NCI-H1930 (cell line): Measurements from ENCODE around the gene HIPK3.
"Not testable (repeated sequence)": the region's sequence is repeated elsewhere in the genome, so short reads cannot be mapped to it uniquely, and the experiment has no call there.

Experiments
- DNase-seq, 2 experiments: peaks; one replicate each; lab custom pipeline; 2025; lab: John Stamatoyannopoulos, UW

The HIPK3 gene

DNA sequence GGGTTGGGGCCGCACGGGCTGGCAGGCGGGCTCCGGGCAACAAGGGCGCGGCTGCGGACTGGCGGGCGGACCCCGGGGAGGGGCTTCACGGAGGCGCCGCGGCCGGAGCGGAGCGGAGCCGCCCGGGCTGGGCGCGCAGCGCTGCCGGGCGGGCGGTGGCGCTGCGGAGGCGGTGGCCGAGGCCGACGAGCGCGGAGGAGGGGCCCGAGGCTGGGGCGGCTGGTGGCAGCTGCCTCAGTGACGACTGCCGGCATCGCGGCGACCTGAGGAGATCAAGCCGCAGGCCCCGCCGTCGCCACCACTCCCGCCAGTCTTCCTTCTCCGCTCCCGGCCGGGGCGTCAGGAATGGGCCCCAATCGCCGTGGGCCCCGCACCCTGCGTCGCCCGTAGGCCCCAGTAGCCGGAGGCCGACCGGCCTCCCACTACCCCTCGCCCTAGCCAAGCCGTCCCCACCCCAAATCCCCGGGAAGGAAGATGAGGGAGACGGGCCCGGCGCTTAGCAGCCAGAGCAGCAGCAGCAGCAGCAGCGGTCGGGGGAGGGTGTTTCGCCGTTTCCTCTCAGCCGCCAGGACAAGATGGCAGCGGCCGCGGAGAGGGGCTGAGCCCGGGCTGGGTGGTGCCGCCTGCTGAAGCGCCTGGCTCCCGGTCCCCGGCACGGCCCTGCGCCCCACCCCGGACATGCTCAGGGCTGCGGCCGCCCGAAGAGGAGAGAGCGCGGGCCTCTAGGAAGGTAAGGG is at the start of gene HIPK3:
HIPK3 (plus strand) TSS at position 222 of the 737 bp plus-strand sequence.
- DNase-seq: peak; percentile 51 to 89

- DNase-seq: no peak
Observed at GRCh38 chr11:33207408-33207985, 49.7 kb upstream of the HIPK3 start.

DNA sequence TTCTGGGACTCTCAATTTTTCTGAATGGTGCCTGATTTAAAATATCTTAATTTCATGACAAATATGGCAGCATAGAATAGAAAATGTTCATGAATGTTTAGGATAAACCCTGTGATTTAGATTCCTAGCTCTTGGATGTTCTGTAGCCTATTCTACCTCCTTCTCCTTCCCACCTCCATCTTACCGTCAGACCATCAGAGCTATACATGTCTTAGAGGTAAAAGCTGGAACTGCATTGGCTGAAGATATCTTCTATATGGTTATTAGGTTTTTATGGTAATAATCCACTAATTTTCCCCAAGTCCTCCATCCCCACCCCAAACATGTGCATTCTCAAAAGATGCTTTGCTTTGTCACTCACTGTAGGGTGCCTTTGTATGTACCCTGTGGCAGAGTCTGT is 49.0 kb upstream of the HIPK3 start:
- no peak for DNase-seq

DNA sequence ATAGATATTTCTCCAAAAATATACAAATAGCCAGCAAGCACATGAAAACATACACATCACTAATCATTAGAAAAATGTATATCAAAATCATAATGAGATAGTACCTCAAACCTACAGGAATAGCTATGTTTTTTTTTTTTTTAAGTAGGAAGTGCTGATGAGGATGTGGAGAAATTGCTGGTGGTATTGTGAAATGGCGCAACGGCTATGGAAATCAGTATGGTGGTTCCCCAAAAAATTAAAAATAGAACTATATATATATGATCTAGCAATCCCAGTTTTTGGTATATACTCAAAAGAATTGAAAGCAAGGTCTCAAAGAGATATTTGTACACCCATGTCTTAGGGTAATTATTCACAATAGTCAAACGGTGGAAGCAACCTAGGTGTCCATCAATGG is 46.0 kb upstream of the HIPK3 start:
- no peak for DNase-seq

GRCh38 chr11:33211580-33211979 is 45.6 kb upstream of the HIPK3 start:
- DNase-seq: no peak

DNA sequence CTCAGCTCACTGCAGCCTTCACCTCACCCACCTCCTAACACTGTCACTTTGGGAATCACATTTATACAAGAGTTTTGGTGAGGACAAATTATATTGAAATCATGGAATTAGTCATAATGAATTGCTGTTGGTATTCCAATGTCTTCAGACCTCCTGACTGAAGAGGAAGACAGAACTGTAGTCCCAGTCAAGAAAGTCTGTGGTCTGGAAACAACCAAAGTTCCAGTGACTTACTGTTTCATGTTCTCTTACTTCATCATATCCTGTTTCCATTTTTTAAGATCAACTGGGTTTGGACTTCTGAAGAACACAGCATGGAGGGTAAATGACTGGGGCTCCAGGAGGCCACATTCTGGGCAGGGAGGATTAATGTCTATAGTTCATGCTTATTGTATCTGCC is 43.0 kb upstream of the HIPK3 start:
- no peak for DNase-seq

DNA sequence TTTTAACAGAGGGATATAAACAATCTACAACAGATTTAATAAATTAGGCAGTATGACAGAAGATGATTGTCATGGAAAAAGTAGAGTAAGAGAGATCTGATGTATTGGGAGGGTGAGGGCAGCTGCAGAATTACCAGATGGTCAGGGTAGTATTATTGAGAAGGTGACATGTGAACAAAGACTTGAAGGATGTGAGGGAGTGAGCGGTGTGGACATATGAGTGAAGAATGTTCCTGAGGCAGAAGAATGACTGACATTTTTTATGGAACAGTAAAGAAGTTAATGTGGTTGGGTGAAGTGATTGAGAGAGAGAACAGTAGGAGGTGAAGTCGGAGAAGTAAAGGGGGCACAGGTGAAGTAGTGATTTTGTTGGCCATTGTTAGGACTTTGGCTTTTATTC is 42.4 kb upstream of the HIPK3 start:
- DNase-seq: no peak

- DNase-seq: not testable (repeated sequence)
Observed at GRCh38 chr11:33216676-33217075, 40.5 kb upstream of the HIPK3 start.

DNA sequence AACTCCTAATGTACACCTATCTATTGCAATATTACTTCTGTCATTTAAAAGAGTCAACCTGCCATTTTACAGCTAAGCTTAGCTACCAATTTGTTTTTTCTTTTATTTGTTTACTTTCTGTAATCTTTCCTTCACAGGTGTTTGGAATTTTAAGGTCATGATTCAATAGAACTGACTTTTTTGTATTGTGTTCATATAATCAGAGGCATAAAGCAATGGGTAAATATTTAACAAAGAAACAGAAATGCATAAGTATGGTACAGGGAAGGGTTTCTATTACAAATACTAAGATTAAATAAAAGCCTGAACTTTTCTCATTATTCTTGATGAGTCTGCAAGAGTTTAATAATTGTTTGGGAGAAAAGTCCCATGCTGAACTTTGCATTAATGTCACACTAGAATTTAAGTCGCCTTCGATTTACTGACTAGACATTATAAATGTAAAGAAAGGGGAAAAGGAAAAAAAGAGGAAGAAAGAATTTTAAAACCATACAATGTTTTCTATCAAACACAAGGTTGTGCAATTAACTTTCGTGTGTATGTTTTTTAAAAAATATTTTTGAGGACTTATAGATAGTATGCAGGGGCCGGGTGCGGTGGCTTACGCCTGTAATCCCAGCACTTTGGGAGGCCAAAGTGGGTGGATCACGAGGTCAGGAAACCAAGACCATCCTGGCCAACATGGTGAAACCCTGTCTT is 35.0 kb upstream of the HIPK3 start:
- no peak for DNase-seq

DNA sequence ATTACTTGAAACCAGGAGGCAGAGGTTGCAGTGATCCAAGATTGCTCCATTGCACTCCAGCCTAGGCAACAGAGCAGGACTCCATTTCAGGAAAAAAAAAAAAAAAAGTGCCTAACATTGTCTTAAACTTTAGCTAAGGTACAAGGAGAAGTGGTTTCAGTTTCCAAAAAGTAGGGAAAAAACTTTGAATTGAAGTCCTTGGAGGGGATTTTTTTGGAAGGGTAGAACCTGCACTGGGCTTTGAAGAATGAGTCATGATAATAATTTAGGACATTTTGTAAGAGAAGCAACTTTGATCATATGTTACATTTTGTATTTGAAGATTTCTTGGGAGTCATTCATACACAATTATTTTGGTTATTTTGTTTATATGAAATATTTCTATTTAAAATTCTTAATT is 31.8 kb upstream of the HIPK3 start:
- DNase-seq: no peak

DNA sequence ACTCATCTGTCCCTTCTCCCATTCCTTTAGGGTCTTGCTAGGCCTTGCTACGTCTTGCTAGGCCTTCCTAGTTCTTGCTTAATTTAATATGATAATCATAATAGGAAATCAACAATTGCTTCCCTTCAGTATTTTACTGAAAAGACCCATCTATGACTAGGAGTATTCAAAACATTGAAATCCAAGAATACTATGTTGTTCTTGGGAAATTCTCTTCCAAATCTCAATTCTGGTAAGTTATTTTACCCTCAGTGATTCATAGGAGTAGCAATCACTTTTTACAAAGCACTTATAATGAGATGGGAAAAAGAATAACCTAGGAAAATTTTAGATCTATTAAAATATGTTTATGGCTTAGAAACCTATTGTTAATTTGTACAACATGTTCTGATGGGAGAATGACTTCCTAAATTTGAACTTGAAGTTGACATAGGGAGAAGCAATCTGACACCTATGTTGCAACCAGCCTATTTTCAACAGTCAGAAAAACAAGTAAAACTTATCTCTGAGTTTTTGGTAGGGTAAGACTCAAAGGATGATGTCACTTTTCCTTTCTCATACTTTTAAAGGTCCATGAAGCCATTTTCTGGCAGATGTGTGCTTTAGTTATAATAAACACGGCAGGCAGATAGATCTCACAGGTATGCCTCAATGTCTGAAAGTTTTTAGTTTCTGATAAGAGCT is 29.5 kb upstream of the HIPK3 start:
- no peak for DNase-seq

DNA sequence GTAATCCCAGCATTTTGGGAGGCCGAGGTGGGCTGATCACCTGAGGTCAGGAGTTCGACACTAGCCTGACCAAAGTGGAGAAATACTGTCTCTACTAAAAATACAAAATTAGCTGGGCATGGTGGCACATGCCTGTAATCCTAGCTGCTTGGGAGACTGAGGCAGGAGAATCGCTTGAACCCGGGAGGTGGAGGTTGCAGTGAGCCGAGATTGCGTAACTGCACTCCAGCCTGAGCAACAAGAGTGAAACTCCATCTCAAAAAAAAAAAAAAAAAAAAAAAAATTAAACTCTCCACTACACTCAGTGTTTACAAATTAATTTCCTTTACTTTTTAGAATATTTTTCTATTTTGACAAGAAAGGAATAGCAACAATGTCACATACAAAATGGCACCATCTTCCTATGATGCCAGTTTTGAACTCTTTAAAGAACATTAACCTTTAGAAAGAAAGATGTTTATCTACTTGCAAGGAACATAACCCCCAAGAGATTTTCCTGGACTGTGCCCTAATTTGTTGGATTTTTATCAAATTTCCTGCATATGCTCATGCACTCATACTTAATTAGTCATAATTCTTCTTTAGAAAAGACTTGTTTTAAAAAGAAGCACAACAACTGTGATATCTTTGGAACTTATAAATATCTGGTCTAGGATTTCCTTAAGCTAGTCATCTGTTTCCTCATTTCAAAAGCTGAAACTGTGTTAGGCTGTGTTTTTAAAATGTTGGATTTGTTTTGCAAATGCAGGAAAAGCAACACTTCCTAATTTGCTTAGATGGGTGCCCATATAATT is 22.6 kb upstream of the HIPK3 start:
- DNase-seq: no peak

GRCh38 chr11:33237039-33237597 is 20.1 kb upstream of the HIPK3 start:
- DNase-seq: no peak

DNA sequence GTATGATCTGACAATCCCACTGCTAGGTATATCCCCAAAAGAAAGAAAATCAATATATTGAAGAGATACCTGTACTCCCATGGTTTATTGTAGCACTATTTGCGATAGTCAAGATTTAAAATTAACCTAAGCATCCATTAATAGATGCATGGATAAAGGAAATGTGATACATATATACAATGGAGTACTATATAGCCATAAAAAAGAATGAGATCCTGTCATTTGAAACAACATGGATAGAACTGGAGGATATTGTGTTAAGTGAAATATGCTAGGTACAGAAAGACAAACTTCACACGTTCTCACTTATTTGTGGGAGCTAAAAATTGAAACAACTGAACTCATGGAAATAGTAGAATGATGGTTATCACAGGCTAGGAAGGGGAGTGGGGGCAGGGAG is 14.6 kb upstream of the HIPK3 start:
- no peak for DNase-seq

GRCh38 chr11:33243654-33244053 is 13.5 kb upstream of the HIPK3 start:
- DNase-seq: not testable (repeated sequence)

DNA sequence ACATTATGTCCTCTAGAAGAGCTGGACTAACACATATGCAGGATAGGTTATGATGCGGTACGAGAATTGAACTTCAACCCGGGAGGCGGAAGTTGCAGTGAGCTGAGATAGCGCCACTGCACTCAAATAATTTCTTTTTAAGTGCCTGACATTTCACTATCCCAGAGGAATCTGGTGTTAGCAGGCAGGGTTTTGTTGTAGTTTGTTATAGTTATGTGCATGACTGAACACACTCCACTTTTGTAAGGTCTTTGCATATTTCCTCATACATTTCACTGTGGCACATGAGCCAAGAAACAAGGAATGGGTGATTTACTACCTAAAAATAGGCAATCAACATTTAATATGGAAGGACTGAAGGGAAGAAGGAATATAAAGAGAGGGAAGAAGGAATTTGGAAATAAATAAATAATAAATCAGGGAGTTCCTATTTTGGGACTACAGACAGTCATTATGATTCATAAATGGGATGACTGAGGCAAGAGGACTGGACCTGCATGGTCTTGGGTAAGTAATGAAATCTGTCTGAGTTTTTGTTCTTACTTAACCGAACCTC is 8.7 kb upstream of the HIPK3 start:
- DNase-seq: no peak

- DNase-seq: no peak
Observed at GRCh38 chr11:33256031-33256812, 959 bp upstream of the HIPK3 start.

DNA sequence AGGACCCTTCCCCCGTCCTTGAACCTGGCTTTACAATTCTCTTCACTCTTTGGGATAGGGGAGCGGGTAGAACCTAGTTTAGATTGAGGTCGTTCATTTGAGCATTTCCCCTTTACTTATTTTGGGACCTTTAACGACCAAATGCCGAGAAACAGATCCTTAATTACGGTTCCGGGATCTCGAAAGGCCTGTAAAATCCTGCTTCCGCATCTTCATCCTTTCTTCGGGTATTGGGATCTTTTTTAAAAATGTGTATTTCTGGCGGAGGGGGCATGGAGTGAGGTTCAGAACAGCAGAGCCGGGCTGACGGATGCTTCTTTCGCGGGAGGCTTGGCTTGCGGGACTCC is 395 bp upstream of the HIPK3 start:
- no peak for DNase-seq

- DNase-seq: peak; percentile 85 to 87
Observed at GRCh38 chr11:33257897-33258630, 883 bp downstream of the HIPK3 start.
